Hypothalamus (tissue), 51 donors: ENCODE results near the gene ACAA1.
"Not testable (repeated sequence)": the region's sequence is repeated elsewhere in the genome, so short reads cannot be mapped to it uniquely, and the experiment has no call there.

Source experiments
- DNase-seq, 51 donors: peaks; one replicate each; lab custom pipeline; 2025; lab: John Stamatoyannopoulos, UW

ACAA1 gene

DNA sequence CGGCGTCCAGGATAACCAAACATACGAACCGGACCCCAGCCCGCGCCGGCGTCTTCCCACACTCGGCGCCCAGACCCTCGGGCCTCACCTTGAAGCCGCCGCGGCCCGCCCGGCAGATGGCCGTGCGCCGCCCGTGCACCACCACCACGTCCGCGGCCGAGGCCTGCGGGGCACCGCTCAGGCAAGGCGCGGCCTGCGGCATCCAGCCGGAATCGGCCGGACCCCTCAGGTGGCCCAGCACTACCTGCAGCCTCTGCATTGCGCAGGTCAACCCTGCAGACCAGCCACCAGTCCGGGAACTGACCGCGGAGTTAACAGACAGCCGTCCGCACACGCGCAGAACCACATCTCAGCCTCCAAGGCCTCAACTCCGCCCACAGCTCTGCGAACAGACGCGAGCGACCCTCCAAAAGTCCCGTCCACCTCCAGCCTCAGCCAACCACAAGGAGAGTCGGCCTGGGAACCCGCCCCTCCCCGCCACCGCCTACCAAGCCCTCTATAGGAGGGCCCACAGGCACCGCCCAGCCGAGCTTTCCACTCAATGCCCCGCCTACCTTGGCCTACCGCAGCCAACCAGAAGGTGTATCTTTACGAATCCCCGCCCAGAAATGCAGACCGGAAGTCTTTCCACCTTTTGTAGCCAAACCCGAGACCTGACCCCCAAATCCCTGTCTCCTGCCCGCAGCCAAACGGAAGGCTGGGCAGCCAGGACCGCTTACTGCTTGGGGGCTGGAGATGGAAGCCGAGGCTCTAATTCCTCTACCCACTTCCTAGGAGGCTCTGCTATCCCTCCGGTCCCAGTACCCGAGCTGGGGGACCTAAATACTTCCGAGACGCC is at the start of gene ACAA1:
Gene ACAA1, minus strand, starts transcription at position 351 of the 838 bp plus-strand sequence. Its CDS starts 92 bp downstream, at position 259.
- DNase-seq = peak; percentile 77 to 100 (median 98)

DNA sequence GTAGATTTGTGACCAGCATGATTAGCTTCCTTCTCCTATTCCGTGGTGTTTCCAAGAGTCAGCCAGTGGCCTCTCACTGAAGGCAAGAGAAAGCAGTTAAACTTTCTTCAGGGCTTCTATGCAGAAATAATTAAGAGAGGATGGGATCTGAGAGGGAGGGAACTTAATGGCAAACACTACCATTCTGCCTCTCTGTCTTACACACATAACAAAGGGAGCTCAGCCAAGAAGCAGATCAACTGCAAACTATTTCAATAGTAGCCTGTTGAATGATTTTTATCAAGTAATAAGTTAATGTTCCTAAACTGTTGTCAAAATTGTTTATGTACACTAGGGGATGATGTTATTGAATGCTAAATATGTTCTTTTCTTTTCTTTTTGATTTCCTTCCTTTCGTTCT is 40.3 kb upstream of the ACAA1 start:
- no peak for DNase-seq

DNA sequence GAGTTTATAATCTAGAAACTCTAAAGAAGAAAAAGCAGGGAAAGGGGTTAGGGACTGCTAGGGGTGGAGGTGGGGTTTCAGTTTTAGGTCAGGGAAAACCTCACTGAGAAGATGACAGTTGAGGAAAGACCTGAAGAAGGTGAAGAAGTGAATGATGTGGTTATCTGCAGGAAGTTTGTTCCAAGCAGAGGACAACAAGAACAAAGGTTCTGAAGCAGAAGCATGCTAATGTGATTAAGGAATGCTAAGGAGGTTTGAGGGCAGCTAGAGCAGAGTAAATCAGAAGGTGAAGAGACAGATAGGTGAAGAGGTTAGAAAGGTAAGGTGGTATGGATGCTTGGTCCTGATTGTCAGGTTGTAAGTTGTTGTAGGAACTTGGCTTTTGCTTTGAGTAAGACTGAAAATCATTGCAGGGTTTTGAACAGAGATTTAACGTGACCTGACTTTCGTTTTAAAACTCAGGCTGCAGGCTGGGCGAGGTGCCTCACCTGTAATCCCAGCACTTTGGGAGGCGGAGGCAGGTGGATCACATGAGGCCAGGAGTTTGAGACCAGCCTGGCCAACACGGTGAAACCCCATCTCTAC is 37.0 kb upstream of the ACAA1 start:
- DNase-seq = no peak

GRCh38 chr3:38171622-38172021 is 34.7 kb upstream of the ACAA1 start:
- no peak for DNase-seq

GRCh38 chr3:38170722-38171121 is 33.8 kb upstream of the ACAA1 start:
- no peak for DNase-seq

DNA sequence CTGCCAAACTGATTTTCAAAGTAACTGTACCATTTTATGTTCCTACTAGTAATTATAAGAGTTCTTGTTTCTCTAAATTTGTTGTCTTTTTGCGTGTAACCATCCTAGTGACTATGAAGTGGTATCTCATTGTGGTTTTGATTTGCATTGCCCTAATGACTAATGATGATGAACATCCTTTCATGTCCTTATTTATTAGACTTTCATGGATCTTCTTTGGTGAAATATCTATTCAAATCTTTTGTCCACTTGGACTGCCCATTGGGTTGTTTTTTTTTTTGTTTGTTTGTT is 32.0 kb upstream of the ACAA1 start:
- no peak for DNase-seq

DNA sequence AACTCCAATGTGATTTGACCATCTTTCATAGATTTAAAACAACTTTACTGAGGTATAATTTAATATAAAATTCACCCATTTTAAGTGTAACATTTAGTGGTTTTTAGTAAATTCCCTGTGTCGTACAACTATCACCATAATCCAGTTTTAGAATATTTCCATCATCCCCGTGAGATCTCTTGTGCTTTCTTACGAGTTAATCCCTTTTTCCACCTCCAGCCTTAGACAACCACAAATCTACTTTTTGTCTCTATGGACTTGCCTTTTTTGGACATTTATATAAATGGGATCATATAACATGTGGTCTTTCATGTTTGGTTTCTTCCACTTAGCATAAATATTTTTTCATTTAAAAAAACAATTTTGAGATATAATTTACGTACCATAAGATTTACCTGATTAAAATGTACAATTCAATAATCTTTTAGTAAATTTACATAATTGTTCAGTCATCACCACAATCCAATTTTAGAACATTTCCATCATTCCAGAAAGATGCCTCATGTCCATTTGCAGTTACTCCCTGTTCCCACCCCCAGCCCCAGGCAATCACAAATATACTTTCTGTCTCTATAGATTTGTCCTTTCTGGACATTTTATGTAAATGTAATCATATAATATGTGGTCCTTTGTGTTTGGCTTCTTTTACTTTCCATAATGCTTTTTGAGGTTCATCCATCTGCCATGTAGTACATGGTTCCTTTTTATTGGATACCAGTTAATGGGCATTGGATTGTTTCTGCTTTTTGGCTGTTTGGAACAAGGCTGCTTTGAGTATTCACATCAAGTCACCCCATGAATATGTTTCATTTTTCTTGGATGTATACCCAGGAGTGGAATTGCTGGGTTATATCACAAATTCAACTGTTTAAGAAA is 31.5 kb upstream of the ACAA1 start:
- DNase-seq = no peak

DNA sequence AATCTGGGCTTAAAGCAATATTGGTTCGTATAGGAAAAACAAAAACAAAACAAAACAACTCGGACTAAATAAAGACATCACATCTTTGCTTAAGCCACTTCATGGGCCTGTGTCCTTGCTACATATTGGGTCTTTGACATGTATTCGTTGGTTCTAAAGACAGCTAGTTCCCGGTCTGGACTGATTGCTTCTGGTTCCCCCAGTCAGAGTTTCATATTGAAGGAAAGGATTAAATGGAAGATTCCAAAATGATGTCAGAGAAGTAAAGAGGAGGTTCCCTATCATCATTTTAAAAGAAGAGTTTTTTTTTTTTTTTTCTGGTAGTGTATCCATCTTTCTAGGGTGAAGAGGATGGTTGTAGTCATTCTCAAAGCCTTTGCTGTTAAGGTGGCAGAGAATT is 30.7 kb upstream of the ACAA1 start:
- DNase-seq = no peak

DNA sequence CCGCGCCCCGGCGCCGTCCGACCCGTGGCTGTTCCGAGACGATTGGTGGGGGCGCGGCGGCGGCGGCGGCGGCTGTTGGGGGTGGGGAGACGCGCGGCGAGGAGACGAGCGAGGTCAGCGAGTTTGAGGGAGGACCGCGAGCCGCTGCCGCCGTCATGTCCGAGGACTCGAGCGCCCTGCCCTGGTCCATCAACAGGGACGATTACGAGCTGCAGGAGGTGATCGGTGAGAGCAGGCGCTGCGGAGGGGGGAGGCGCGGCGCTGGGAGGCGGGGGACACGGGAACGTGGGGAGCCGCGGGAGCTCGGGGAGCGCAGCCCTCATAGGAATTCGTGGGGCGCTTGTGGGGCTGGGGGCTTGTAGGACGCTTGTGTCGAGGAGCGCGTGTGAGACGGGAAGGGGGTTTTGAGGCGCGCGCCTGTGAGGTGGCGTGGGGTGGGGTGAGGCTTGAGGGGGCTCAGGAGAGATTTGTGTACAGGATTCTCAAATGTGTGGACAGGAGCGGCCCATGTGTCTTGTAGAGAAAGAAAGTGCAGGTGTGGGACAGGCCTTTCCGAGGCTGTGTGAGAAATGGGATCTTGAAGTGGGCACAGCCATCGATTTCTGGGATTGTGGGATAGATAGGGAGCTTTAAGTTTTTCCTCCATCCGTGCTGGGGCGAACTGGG is 28.9 kb upstream of the ACAA1 start:
- peak in 30 of 51 donors; percentile 17 to 78 (median 58) for DNase-seq

GRCh38 chr3:38164952-38165721 is 28.2 kb upstream of the ACAA1 start, which contains the start of gene OXSR1:
OXSR1 (plus strand) TSS chr3:38165537; CDS start chr3:38165877, 340 bp downstream.
- peak; percentile 78 to 100 (median 97) for DNase-seq

GRCh38 chr3:38164643-38164951 is 27.7 kb upstream of the ACAA1 start:
- DNase-seq = no peak

DNA sequence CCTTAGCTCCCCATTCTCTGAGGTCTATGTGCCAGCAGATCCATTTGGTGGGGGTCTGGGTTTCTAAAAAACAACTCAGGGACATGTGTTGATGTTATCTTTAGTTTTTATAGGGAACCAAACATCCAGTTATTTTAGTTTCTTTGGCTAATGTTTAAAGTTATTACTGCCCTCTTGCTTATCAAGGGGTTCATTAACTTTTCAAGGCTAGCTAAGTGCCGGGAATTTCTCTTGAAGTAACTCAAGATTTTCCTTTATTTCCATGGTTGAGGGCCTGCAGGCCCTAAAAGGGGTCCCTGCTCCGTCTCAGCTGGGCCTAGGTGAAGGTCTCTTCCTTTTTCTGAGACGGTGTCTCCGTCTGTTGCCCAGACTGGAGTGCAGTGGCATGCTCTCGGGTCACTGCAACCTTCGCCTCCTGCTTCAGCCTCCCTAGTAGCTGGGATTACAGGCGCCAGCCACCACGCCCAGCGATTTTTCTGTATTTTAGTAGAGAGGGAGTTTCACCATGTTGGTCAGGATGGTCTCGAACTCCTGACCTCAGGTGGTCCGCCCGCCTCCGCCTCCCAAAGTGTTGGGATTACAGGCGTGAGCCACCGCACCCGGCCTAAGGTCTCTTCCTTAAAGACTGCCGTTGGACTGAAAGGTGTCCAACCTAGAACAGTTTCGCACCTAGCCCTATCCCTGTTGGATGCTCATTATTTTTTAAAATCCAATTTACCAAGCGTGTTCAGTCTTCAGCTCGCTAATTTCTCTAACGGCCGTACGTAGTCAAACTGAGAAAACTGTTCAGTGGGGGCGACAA is 27.1 kb upstream of the ACAA1 start:
- no peak for DNase-seq

DNA sequence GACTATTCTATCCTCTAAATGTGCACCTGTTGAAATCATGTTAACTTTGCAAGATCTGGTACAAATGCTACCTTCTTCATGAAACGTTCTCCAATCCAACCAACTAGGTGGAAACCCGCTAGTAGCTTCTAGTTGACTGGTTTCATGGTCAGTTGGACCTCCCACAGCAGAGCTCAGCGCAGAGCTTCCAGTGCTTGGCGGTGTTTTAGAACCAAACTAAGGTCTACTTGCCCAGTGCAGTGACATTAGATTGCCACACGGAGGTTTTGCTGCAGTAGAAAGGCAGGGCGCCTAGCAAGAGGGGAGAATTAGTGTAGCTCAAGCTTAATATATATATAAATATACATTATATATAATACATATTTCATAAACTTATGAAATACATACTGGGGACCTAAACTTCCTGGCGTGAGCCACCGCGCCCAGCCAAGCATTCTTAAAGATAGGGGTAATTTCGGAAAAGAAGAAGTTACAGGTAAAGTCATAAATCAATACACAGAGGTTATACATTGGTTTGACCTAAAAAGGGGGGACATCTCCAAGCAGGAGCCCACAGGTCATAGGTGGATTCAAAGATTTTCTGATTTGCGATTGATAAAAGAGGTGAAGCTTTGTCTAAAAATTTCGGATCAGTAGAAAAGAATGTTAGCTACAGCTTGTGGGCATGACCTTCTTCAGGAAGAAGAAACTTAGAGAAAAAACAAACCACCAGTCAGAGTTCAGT is 26.4 kb upstream of the ACAA1 start:
- no peak for DNase-seq

GRCh38 chr3:38160704-38161103 is 23.8 kb upstream of the ACAA1 start:
- DNase-seq = not testable (repeated sequence)

DNA sequence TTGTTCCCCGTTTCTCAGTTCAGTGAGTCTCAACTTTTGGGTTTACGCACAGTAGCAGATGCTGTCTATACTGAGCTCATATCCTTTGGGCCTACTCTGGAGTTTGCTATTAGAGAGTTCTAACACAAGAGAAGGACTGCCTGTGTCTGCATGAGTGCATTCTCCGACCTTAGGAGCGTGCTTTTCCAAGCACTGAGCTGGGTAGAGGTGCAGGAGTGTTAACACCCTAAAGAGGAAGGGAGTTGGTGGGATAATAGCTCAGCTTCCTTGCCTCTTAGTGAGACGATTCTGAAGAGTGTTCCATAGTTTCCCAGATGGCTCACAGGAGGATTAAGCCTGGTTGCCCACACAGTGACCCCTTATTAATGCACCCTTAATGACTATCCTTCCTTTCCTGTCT is 21.5 kb upstream of the ACAA1 start:
- no peak for DNase-seq

DNA sequence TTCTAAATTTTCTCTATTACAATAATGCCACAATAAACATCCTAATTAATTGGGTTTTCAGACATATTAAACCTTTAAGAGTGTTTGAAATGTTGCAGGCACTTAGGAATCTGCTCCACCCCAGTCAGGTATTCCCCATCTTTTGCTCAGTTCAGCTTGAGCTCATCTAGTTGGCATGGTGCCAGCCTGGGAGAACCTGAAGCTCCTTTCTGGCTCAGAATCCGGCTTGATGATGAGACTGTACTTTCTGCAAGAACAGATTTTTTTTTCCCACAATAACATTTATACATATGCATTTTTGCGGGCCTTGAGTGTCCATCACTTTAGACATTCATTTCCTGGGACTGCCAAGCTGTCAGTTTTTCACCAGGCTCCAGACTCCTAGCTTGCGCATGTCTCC is 20.7 kb upstream of the ACAA1 start:
- peak in 1 of 51 donors; percentile 8 for DNase-seq

DNA sequence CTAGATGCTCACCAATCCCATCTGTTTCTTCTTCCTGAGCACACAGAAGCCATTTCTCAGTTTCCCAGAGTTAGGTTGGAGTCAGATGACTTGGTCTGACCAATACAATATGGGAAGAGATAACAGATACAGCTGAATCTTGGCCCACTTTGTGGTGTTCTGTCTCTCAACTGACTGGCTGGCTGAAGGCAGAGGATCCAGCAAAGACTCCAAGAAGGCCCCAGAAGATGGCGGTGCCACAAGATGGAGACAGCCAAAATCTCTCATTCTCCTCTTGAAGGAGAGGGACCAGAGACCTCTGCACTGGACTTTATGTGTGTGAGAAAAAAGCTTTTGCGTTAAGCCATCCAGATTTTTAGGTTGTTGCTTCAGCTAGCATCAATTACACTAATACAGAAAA is 20.2 kb upstream of the ACAA1 start:
- DNase-seq = no peak

GRCh38 chr3:38155825-38156224 is 18.9 kb upstream of the ACAA1 start:
- no peak for DNase-seq
